ENCODE measurements around the gene SNX33. TPM values are rescaled to one million over a fixed set of nuclear protein-coding genes. Genes with fewer than 3 reads are reported as not detected.
A peak's percentile ranks its signal among the peaks of the same experiment; 100 is the strongest.

SNX33 gene
- total and polyA plus RNA-seq, 2 of the 13 experiments (the other 11 are each of a cell fraction or from before 2014, with no cell fraction given) = 11.0 to 11.6 TPM

GRCh38 chr15:75646112-75646943, 1.4 kb upstream of the SNX33 start:
- H3K9ac ChIP-seq (ENCODE audit: insufficient read depth, low read depth, low read length) = peak overlapping the region; percentile 89
- no peaks in the 10 kb centered on the region for H3K9me3 ChIP-seq (ENCODE audit: low read length)
- H2AFZ ChIP-seq (ENCODE audit: low read length) = peak overlapping the region; percentile 59
- peaks cover 0 to 2% of the 10 kb centered on the region in 2 experiments; a peak in 1 of 5 replicates for H3K27me3 ChIP-seq (ENCODE audit: control insufficient read depth in 1 of 2, insufficient read depth in 2 of 2, low read length in 2 of 2)
- BruUV-seq (replicated peaks) = no TSS peak
- peak overlapping the region; percentile 83 to 96 (median 93) for H3K4me3 ChIP-seq (replicated peaks in 1 of 3; ENCODE audit: insufficient read depth in 1 of 3, low read depth in 2 of 3, low read length in 3 of 3)
- peaks cover 39% of the 10 kb centered on the region for H3K79me2 ChIP-seq (ENCODE audit: insufficient read depth, low read length)
- peaks cover 7% of the 10 kb centered on the region; the same call in 1 of the 2 replicates for H4K20me1 ChIP-seq (ENCODE audit: insufficient read depth, low read length)
- peak overlapping the region; percentile 97 for H3K4me2 ChIP-seq (ENCODE audit: low read depth, low read length)
- intact Hi-C loops (cut with micrococcal nuclease; ENCODE audit: unreplicated experiment) = no loop called here
- no peak for DNase-seq (ENCODE audit: low spot score)
- in situ Hi-C loops (cut with HindIII; ENCODE audit: extremely low pct_ligation_motif_present, low pct_unique_long_range_greater_than_20kb) = loop anchor here (5.0 to 10.0 kb wide), 2 partner anchors 36 to 282 kb away; partner anchors contain the start of gene MAN2C1
- 36% methylated on average over 5 of the region's 5 CpGs for WGBS (ENCODE audit: low lambda C conversion rate)
- no peaks in the 10 kb centered on the region for H3K36me3 ChIP-seq (replicated peaks in 1 of 2; ENCODE audit: control insufficient read depth in 1 of 2, insufficient read depth in 2 of 2, low read length in 2 of 2)
- POLR2A ChIA-PET = interaction anchor here (0.7 to 2.6 kb wide), 9 partner anchors 8 to 278 kb away, joined by 3 to 39 read pairs (median 13); partner anchors contain the start of genes IMP3, MAN2C1 and SNUPN
- no peak for FAIRE-seq
- no peak for ATAC-seq
- CTCF ChIA-PET (ENCODE audit: low intra/inter-chr PET ratio, low total read pairs) = no interaction called here
- TF ChIP-seq ZNF543 (CRISPR knock-in tag; IDR thresholded peaks at IDR 0.05) (no peak), HBP1 (CRISPR knock-in tag; IDR thresholded peaks at IDR 0.05; ENCODE audit: low read depth) (no peak), ZNF552 (CRISPR knock-in tag; IDR thresholded peaks at IDR 0.05; ENCODE audit: borderline replicate concordance) (no peak), CBFB (CRISPR knock-in tag; IDR thresholded peaks at IDR 0.05) (no peak), ZNF3 (CRISPR knock-in tag; IDR thresholded peaks at IDR 0.05) (no peak), RCOR2 (CRISPR knock-in tag; IDR thresholded peaks at IDR 0.05) (no peak), IRF1 (CRISPR knock-in tag; IDR thresholded peaks at IDR 0.05; ENCODE audit: low read depth) (no peak), KLF12 (CRISPR knock-in tag; IDR thresholded peaks at IDR 0.05; ENCODE audit: borderline replicate concordance) (no peak), ZKSCAN8 (CRISPR knock-in tag; IDR thresholded peaks at IDR 0.05; ENCODE audit: borderline replicate concordance) (no peak), SIN3A (IDR thresholded peaks at IDR 0.05; ENCODE audit: borderline replicate concordance, low read depth, low read length) (no peak), NCOA2 (CRISPR knock-in tag; IDR thresholded peaks at IDR 0.05) (no peak), TEAD2 (CRISPR knock-in tag; IDR thresholded peaks at IDR 0.05) (no peak), HOXA3 (CRISPR knock-in tag; IDR thresholded peaks at IDR 0.05) (no peak), PHB2 (IDR thresholded peaks at IDR 0.05; ENCODE audit: partially characterized antibody) (no peak)
- H3K4me1 ChIP-seq (ENCODE audit: insufficient read depth, low read length) = peaks cover 48% of the 10 kb centered on the region
- peak overlapping the region; percentile 98 for H3K27ac ChIP-seq (ENCODE audit: extremely low read length, insufficient read depth, low read length)
